ENCODE data around the gene FKBP2. TPM values are rescaled to one million over a fixed set of nuclear protein-coding genes. Genes with fewer than 3 reads are reported as not detected.

Gene FKBP2
- total and polyA plus RNA-seq, 2 of the 13 experiments (the other 11 are each of a cell fraction or from before 2014, with no cell fraction given) = 30.1 to 53.3 TPM

- TF ChIP-seq GABPB1 (CRISPR knock-in tag; IDR thresholded peaks at IDR 0.05) = peak; percentile 96
- TF ChIP-seq NFATC3 (CRISPR knock-in tag; IDR thresholded peaks at IDR 0.05) = no peak
- TF ChIP-seq ZNF775 (CRISPR knock-in tag; IDR thresholded peaks at IDR 0.05; ENCODE audit: borderline replicate concordance) = no peak
- peak; percentile 89 for TF ChIP-seq POLR2G (IDR thresholded peaks at IDR 0.05; ENCODE audit: low read depth, low read length)
- peak; percentile 73; the same call in 1 of the 2 replicates for TF ChIP-seq ZBTB10 (CRISPR knock-in tag; IDR thresholded peaks at IDR 0.05; ENCODE audit: borderline replicate concordance)
- TF ChIP-seq ZSCAN29 (CRISPR knock-in tag; conservative IDR thresholded peaks at IDR 0.05) = 0 out of 2 replicates have a peak, but pooled peaks have one; percentile 30
- no peak for TF ChIP-seq BRD4 (CRISPR knock-in tag; IDR thresholded peaks at IDR 0.05)
- TF ChIP-seq TCF7 (IDR thresholded peaks at IDR 0.05; ENCODE audit: low read depth) = no peak
- TF ChIP-seq FOXK1 (CRISPR knock-in tag; IDR thresholded peaks at IDR 0.05; ENCODE audit: borderline replicate concordance, low read depth) = peak; percentile 47; the same call in 1 of the 2 replicates
- no peak; the same call in 1 of the 2 replicates for TF ChIP-seq SETDB1 (CRISPR knock-in tag; IDR thresholded peaks at IDR 0.05; ENCODE audit: borderline replicate concordance)
- TF ChIP-seq ARID5B (CRISPR knock-in tag; IDR thresholded peaks at IDR 0.05) = peak; percentile 17; the same call in 1 of the 2 replicates
- no peak for TF ChIP-seq ZNF513 (CRISPR knock-in tag; conservative IDR thresholded peaks at IDR 0.05)
- no peak; the same call in 1 of the 2 replicates for TF ChIP-seq KLF12 (CRISPR knock-in tag; IDR thresholded peaks at IDR 0.05; ENCODE audit: borderline replicate concordance)
- 0 out of 2 replicates have a peak, but pooled peaks have one; percentile 46 for TF ChIP-seq RELA (CRISPR knock-in tag; IDR thresholded peaks at IDR 0.05)
- TF ChIP-seq MXD4 (CRISPR knock-in tag; IDR thresholded peaks at IDR 0.05) = peak; percentile 23; the same call in 1 of the 2 replicates
- no peak for TF ChIP-seq ZNF251 (CRISPR knock-in tag; IDR thresholded peaks at IDR 0.05)
- no peak for TF ChIP-seq MAZ (IDR thresholded peaks at IDR 0.05; ENCODE audit: borderline replicate concordance, low read depth, low read length)
- TF ChIP-seq MAZ (CRISPR knock-in tag; IDR thresholded peaks at IDR 0.05; ENCODE audit: low read depth) = peak; percentile 81; the same call in 1 of the 2 replicates
- TF ChIP-seq E2F5 (CRISPR knock-in tag; conservative IDR thresholded peaks at IDR 0.05) = no peak; the same call in 1 of the 2 replicates
Measured at GRCh38 chr11:64225608-64226506, 15.0 kb upstream of the FKBP2 start, which contains the start of the genes NUDT22 and TRPT1 (continued).

All from HepG2 (cell line).